NCI-H2107 treated with DMSO at 0.1 percent for 48 hours (cell line): ENCODE data around the gene LYVE1.

Experiments
- DNase-seq: peaks from one replicate; lab custom pipeline; 2025; ENCODE audit not compliant: unreplicated experiment; lab: John Stamatoyannopoulos, UW

LYVE1 gene

DNA sequence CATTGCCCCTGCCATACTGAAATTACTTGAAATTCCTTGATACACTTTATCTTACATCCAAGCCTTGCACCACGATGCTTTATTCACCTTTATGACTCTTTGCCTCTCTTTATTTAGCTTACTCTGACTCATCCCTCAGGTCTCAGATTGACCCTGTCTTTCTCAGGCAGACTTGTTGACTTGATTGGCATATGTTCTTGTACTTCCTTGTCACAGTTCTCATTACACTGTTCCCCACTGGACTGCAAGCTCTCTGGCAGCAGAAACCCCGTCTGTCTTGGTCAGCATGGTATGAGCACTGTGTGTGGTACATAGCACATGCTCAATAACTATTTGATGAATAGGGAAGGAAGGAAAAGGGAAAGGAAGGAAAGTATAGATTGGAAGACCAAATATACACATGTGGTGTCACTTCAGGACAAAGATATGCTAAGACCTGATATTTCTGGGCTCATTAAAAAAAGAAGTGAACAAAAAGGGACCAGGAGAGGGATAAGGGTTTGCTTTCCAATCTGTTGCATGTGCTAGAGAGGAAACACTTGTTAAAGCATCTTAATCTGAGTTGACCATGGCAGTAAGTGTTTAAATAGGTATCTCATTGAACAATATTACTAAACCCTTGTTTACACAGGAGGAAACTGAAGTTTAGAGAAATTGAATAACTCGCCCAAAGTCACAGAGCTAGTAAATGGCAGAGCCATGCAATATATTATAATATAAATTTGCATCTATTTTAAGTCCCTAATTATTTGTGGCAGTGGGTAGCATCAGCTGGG is 7.2 kb downstream of the LYVE1 start:
- no peak for DNase-seq

DNA sequence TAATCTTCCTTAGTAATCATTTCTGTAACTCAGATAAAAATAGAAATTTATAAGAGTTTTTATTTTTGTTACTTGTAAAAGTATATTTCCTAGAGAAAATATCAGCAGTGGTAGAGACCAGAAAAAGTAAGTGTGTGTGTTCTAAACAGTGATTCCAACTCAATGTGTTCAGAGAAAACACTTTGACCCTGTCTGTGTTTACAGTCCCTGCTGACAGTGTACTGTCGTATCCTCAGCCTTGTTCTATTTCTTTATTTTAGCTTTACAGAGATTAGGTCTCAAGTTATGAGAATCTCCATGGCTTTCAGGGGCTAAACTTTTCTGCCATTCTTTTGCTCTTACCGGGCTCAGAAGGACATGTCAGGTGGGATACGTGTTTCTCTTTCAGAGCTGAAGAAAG is 10.2 kb downstream of the LYVE1 start:
- no peak for DNase-seq

- no peak for DNase-seq
Observed at GRCh38 chr11:10556590-10556989, 11.9 kb downstream of the LYVE1 start.

- no peak for DNase-seq
Observed at GRCh38 chr11:10551845-10552352, 16.6 kb downstream of the LYVE1 start.

DNA sequence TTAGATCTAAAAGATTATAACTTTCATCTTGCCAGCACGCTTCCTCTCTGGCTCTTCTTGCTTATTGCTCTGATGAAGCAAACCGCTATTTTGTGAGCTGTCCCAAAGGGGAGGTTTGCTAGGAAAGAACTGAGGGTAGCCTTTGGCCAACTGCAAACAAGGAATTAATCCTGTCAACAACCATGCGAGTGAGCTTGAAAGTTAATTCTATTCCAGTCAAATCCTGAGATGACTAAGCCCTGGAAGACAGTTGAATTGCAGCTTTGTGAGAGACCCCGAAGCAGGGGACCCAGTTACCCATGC is 17.2 kb downstream of the LYVE1 start:
- DNase-seq = no peak

DNA sequence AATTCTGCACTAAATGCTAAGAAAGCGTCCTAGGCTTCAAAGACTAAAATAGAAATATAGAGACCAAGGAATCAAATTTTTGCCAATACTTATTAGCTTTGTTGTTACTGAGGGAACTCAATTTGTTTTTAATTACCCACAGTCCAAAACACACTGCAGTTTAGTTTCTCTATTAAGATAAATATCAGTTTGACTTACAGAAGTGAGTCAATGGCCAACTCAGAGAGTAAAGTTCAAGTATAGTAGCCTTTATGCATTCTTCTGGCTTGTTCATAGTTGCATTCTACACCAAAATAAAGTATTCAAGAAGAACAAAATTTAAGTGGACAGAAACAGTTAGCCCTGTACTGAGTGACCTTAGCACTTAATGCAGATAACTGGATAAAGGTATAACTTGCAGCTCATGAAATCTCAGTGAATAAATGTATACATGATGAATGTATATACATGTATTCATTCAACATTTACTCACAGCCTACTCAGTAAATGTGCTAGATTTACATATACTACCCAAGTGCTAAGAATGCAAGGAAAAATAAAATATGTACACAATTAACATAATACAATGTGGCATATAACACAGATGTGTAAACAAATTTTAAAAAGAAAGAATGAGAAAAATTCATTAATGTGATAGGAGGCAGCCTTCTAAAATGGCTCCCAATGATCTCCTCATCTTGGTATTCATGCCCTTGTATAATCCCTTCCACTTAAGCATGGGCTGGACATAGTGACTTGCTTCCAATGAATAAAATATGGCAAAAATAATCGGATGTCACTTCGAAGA is 17.8 kb downstream of the LYVE1 start:
- DNase-seq = no peak

GRCh38 chr11:10544491-10545465 is 23.7 kb downstream of the LYVE1 start:
- DNase-seq = no peak

- no peak for DNase-seq
Observed at GRCh38 chr11:10543782-10544181, 24.7 kb downstream of the LYVE1 start.

- no peak for DNase-seq
Observed at GRCh38 chr11:10542776-10543175, 25.7 kb downstream of the LYVE1 start.

DNA sequence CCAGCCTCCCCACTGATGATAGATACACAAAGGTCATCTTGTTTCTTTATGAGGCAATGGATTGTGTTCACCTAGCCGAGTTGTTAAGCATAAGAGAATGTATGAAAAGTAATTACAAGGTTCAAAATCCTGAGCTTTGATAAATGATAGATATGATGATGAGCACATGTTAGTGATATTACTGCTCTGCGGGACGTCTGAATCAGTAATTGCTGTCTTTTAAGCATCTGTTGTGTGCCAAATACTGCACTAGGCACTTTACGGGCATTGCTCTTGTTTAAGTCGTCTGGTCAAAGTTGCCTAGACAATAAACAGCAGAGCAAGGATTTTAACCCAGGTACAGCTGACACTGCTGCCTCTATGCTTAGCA is 26.9 kb downstream of the LYVE1 start:
- no peak for DNase-seq

DNA sequence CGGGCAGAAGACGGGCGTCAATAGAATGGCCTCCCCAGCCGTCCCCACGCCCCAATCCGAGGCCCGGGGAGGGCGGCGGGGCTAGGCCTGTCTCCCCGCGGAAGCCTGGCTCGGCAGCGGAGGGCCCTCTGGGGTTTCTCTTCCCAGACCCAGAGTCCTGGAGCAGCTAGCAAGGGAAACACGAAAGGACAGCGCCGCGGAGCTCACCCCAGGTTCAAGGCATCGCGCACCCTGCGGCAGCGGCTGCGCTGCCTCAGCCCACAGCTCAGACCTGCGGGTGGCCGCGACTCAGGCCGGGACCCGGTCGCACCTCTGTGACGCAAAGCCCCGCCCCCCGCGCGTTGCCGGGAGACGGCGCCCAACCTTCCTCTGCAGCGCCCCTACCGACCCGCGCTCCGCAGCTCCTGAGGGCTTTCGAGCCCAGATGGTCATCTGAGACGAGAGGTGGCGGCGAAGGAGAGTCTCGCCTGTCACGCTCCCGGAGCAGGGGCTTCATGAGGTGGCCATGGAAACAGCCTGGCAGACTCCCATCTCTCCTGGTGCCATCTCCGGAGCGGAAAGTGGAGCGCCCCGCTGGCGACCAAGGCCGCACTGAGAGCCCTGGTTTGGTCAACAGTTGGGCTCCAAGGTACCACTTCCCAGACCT is 27.4 kb downstream of the LYVE1 start, which contains the start of gene RNF141:
Gene RNF141 (minus strand): TSS at position 273 of the 646 bp plus-strand sequence. CDS start 7,029 bp downstream, outside the sequence.
- peak; percentile 80 for DNase-seq

DNA sequence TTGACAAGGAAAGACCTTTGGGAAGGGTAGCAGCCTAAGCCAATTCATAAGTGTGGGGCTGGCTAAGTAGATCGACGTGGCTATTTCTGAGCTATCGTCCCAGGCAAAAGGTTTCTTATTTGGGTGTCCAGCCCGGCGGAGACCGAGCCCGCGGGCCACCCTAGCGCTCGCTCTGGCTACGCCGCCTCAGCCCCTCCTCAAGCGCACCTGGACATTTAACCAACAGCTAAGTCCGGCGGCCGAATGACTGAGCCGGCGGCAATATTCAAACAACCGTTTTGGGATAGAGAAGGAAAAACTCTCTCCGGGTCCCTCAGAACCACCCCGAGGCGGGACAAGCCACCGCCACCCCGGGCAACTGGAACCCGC is 27.9 kb downstream of the LYVE1 start:
- no peak for DNase-seq

GRCh38 chr11:10539339-10539738 is 29.1 kb downstream of the LYVE1 start:
- DNase-seq = no peak

DNA sequence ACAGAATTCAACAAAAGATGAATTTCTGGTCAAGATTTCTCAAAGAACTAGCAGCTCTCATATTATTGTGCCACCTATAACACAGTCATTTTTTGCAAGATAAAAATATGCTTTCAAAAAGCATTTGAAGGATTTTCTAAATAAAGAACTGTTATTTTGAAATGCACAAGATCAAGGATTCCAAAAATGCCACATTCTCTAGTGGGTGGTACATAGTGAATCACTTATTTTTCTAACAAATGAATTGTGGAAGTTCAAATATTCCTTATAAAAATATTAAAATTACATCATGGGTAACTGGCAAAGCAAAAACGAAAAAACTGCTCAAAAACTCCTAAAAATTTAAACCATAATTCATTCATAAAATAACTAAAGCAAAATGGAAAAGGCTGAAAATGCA is 29.5 kb downstream of the LYVE1 start:
- DNase-seq = no peak

DNA sequence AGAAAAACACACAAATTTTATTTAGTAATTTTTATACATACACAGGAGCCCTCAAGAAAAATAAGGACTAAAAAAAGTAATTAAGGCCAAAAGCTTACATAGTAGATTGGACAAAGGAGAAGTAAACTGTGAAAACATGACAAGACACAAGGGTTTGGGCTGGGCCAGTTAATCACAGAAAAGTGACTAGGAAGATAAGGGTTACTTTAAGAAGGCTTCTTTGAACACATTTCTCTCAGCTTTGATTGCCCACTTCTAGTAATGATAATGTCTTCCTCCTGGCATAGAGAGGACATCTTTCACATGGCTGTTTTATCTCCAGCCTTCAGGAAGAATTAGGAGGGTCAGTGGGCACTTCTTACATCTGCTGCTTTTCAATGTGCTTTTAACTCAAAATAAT is 30.9 kb downstream of the LYVE1 start:
- no peak for DNase-seq

- DNase-seq = no peak
Observed at GRCh38 chr11:10534316-10534715, 34.1 kb downstream of the LYVE1 start.

DNA sequence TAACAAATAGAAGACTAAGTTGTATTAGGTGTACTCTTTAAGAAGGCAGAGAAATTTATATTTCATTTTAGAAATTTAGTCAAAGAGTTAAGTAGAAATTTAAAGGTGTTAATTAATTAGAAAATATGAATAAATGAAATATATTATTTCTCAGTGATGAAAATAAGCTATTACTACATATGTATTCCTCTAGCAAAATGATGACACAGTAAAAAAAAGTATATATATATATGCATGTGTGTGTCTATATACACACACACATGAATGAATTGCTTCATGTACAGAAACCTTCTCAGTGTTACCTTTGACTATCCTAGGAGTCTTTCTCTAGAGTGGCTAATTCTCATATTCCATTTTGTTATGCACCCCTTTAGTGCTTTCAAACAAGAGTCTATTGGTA is 35.1 kb downstream of the LYVE1 start:
- DNase-seq = no peak

DNA sequence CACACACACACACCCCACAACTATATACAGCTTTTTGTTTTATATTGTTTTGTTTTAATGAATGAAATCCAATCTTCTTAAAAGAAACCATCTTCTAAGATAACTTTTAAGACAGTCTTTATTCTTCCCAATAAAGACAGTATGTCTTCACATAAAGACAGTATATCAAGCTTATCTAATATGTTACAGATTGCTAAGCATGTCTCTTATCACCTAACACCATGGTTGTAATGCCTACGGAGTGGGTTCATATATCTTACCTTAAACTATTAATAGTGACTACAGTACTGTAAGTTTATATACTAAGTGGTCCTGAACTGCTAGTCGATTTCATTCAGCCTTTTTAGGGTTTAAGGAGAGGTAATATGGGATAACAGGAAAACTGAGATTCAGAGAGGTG is 35.9 kb downstream of the LYVE1 start:
- no peak for DNase-seq

GRCh38 chr11:10529279-10529678 is 39.2 kb downstream of the LYVE1 start:
- DNase-seq = no peak

DNA sequence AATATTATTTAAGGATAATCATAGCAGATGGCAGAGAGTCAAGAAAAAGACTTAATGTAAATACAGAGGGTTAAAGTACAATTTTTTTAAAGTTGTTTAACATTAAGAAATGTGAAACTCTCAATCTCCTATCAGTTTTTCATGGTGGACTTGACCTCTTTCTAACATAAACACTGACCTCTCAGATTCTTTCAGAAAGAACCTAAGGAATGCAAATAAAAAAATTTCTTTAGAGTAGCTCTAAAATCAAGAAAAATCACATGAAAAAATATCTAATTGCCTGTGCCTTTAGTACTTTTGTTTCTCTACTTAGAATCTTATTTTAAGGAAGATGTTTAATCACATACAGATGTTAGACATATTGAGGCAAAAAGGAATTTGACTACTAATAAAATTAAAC is 40.3 kb downstream of the LYVE1 start:
- DNase-seq = no peak
